ENCODE results near the gene PSRC1.

The PSRC1 gene

DNA sequence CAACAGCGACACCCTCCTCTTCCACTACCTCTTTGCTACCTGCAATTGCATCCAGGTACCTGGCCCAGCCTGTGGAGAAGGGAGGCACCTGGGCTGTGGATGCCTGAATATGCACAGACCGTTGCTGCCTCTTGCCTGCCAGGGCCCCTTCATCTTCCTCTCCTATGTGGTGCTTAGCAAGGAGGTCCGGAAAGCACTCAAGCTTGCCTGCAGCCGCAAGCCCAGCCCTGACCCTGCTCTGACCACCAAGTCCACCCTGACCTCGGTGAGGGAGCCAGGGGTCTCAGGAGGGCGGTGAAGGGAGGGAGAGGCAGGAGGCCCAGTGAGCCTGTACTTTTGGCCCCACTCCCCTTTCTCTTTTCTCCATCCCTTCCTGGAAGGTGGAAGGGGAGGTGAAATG lies 11.5 kb downstream of the PSRC1 start:
- DNase-seq: no peak

DNA sequence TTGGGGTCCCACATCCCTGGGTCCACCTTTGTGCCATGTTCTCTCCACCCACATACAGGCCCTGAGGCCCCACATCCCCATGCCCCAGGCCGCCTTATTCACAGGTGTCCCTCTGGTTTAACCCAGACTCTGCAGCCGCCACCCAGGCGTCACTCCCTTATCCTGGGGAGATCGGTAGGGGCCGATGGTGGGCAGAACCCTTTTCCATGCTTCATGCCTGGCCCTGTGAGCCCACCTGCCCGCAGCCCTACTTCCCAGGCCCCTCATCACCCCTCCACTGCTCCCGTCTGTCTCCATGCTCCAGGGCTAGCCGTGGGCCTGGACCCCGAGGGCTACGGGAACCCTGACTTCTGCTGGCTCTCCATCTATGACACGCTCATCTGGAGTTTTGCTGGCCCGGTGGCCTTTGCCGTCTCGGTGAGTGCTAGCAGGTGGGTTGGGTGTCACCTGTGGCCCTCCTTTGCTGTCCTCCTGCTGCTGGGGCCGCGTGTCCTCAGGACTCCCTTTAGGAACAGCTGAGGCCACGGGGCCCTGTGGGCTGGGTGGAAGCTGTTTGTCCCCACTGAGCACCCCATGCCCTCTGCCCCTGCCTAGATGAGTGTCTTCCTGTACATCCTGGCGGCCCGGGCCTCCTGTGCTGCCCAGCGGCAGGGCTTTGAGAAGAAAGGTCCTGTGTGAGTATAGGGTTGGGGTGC lies 12.2 kb downstream of the PSRC1 start:
- no peak for DNase-seq

DNA sequence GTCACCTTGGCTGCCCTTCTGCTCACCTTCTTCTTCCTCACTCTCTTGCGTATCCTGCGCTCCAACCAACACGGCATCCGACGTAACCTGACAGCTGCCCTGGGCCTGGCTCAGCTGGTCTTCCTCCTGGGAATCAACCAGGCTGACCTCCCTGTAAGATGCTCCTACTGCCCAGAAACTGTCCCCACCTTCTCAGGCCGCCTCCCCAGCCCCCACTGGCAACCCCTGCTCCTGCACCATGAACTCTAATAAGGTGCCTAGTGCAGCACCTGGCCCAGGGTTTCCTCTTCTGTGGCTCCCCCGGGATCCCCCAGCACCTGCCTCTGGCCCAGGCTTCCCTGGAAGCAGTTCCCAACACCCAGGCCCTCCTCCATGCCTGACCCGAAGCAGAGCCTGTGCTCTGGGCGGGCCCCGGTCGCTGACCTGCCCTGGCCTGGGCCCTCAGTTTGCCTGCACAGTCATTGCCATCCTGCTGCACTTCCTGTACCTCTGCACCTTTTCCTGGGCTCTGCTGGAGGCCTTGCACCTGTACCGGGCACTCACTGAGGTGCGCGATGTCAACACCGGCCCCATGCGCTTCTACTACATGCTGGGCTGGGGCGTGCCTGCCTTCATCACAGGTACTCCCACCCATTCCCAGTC lies 12.8 kb downstream of the PSRC1 start:
- DNase-seq: no peak

DNA sequence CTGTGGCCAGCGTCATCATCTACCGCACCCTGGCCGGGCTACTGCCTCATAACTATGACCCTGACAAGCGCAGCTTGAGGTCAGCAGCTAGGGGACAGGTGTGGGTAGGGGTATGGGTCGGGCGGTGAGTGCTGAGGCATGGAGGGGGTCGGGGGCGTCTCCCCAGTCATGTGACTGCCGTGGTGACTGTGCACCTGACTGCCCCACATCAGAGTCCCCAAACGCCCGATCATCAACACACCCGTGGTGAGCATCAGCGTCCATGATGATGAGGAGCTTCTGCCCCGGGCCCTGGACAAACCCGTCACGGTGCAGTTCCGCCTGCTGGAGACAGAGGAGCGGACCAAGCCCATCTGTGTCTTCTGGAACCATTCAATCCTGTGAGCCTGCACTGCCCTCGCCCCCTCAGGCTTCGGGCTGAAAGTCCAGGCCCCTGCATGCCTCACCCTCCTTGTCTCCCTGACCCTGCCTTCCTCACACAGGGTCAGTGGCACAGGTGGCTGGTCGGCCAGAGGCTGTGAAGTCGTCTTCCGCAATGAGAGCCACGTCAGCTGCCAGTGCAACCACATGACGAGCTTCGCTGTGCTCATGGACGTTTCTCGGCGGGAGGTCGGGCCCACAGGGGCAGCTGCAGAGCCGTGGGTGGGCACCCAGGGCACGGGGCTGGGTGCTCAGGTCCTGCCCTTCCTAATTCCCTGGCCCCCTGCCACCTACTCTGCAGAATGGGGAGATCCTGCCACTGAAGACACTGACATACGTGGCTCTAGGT lies 13.5 kb downstream of the PSRC1 start:
- no peak for DNase-seq

DNA sequence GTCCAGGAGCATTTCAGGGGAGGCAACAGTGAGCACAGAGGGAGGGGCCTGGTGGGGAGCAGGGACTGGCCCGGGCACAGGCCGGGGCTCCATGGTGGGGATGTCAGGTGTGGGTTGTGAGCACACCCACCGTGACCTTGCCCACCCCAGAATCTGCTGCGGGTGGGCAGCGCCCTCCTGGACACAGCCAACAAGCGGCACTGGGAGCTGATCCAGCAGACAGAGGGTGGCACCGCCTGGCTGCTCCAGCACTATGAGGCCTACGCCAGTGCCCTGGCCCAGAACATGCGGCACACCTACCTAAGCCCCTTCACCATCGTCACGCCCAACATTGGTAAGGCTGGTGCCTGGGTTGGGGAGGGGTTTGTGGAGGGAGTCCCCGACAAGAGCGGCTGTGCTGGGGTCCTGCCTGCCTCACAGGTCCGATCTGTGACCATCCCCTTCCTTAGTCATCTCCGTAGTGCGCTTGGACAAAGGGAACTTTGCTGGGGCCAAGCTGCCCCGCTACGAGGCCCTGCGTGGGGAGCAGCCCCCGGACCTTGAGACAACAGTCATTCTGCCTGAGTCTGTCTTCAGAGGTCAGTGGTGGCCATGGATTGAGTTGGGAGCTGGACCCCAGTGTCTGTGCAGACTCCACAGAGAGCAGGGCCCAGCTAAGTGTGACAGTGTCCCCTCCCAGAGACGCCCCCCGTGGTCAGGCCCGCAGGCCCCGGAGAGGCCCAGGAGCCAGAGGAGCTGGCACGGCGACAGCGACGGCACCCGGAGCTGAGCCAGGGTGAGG lies 14.3 kb downstream of the PSRC1 start:
- no peak for DNase-seq

DNA sequence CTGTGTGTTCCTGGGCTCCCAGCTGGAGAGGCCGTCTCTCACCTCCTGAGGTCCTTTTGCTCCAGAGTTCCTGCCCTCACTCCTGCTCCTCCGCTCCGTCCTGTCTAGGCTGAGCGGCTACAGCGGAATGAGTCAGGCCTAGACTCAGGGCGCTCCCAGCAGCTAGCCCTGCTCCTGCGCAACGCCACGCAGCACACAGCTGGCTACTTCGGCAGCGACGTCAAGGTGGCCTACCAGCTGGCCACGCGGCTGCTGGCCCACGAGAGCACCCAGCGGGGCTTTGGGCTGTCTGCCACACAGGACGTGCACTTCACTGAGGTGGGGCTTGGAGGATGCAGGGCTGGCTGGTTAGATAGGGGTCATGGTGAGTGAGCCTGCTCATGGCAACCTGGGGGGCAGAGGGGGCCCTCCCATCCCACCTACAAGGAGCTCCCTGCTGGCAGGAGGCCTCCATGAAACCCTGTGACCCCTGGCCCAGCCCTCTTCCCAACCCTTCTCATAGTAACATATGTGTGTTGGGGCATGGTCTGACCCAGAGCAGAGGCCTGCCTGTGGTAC lies 15.1 kb downstream of the PSRC1 start:
- no peak for DNase-seq

DNA sequence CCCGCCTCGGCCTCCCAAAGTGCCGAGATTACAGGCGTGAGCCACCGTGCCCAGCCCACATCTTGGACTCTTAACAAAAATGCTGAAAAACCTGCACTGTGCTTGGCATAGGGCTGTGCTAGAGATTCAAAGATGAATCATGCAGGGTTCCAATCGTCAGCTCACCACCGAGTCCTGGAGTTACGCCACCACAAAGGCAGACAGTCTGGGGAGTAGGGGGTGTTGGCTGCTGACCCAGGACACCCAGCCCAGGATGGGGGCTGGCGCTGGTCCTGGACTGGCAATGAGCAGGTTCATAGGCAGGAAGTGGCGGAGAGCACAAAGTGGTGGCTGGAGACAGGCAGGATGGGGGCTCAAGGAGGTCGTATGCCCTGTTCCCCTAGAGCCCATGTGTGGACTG lies 16.0 kb downstream of the PSRC1 start:
- no peak for DNase-seq

DNA sequence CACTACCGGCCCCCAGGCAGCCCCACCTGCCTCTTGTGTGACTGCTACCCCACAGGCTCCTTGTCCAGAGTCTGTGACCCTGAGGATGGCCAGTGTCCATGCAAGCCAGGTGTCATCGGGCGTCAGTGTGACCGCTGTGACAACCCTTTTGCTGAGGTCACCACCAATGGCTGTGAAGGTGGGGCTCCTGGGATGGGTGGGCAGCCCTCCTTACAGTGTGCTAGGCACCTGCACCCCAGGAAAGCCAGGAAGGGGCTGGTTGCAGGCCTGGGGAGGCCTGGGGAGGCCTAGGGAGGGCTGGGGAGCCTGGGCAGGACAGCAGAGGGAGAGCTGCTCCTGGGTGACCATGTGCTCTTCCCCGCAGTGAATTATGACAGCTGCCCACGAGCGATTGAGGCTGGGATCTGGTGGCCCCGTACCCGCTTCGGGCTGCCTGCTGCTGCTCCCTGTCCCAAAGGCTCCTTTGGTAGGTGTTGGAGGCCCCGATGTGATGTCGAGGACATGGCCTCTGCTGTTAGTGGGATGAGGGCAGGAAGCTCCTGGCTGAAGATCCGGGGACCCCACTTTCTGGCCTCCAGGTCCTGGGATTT lies 17.1 kb downstream of the PSRC1 start:
- DNase-seq: no peak

DNA sequence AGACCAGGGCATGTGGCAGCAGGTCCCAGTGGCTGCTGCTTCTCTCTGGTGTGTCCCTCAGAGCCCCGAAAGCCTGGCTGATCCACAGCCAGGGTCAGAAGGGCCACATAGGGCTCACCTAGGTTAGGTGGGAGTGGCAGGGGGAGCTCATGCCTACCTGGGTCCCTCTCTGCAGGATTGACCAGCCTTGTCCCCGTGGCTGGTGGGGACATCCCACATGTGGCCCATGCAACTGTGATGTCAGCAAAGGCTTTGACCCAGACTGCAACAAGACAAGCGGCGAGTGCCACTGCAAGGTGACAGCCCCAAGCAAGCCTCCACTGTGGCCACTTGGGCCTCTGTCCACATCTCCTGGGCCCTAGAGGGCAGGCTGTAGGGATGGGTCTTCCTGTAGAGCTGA lies 17.9 kb downstream of the PSRC1 start:
- DNase-seq: no peak

DNA sequence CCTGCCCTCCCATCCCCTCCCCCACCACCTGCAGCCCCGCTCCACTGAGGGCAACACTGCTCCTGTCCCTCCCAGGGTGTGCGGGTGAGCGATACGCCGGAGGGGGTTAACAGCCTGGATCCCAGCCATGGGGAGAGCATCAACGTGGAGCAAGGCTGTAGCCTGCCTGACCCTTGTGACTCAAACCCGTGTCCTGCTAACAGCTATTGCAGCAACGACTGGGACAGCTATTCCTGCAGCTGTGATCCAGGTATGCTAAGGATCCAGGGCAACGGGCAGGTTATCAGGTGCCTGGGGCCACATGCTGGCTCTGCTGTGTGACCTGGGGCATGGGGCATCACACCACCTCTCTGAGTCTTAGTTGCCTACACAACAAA lies 18.6 kb downstream of the PSRC1 start:
- DNase-seq: no peak

DNA sequence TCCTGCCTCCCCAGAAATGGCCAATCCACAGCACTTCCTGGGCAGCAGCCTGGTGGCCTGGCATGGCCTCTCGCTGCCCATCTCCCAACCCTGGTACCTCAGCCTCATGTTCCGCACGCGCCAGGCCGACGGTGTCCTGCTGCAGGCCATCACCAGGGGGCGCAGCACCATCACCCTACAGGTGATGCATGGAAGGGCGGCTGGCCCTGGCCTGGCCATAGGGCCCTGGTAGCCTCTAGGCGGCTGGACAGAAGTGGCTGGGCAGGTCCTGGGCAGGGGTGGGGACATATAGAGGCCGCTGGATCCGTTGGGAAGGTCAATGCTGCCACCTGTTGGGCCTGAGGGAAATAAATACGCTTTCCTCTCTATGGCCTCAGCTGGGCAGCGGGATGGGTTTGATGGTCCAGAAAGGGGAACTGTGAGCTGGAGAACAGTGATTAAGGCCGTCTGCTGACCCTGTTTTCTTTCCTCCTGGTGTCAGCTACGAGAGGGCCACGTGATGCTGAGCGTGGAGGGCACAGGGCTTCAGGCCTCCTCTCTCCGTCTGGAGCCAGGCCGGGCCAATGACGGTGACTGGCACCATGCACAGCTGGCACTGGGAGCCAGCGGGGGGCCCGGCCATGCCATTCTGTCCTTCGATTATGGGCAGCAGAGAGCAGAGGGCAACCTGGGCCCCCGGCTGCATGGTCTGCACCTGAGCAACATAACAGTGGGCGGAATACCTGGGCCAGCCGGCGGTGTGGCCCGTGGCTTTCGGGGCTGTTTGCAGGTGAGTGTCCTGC lies 19.2 kb downstream of the PSRC1 start:
- DNase-seq: peak; percentile 66

DNA sequence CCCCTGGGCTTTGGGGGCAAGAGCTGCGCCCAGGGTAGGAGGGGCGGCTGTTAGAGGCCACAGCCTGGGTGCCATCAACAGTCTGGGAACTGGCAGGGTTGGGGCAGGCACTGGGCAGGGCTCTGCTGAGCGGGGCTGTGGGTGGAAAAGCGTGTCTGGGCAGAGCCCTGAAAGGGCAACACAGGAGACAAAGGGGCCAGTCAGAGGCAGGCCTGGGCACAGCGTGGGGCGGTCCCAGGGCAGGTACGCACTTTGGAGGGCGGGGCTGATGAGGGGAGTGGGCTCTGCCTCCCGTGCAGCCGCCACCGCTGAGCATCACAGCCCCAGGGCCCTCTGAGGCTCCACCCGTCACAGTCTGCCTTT lies 19.7 kb downstream of the PSRC1 start:
- DNase-seq: no peak

DNA sequence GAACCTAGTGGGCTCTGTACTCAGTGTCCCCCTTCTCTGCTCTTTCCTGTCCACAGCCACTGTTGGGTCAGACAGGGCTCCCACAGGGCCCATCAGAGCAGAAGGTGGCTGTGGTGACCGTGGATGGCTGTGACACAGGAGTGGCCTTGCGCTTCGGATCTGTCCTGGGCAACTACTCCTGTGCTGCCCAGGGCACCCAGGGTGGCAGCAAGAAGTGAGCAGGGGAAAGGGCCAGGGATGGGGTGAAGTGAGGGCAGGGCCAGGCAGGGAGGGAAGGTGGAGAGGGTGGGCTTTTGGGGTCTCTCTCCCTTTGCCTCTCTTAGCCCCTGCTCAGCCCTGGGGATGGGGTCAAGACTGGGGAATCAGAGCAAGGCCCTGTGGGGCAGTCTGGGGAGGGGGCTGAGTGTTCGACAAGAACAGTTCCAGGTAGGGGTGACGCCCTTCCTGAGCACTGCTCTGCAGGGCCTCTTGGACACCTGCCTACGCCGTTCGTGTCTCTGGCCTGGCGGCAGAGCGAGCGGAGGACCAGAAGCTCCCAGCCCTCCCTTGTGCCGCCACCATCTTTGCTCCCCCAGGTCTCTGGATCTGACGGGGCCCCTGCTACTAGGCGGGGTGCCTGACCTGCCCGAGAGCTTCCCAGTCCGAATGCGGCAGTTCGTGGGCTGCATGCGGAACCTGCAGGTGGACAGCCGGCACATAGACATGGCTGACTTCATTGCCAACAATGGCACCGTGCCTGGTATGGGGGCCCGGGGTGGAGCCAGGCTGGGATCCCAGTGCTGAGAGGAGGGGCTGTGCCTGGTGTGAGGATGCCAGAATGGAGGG lies 20.5 kb downstream of the PSRC1 start:
- no peak for DNase-seq

DNA sequence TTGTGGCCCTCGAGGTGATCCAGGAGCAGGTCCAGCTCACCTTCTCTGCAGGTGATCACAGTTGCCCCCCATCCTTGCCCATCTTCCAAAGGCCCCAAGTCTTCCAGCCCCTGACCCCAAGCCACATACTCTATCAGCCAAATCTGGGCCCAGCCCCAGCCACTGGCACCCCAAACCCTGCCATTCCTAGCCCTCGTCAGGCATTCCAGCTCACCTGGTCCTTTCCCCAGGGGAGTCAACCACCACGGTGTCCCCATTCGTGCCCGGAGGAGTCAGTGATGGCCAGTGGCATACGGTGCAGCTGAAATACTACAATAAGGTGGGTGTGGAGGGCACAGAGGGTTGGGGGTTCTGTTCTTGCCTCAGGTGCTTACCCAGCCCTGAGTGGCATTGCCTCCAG lies 21.4 kb downstream of the PSRC1 start:
- no peak for DNase-seq

DNA sequence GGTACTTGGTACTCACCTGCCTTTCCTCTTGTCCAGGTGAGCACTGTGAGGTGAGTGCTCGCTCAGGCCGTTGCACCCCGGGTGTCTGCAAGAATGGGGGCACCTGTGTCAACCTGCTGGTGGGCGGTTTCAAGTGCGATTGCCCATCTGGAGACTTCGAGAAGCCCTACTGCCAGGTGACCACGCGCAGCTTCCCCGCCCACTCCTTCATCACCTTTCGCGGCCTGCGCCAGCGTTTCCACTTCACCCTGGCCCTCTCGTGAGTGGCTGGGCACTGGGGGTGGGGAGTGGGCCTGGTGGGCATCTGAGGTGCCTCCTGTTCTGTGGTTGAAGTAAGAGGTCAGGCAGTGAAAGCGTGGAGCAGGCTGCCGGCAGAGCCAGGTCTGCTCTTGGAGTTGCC lies 21.9 kb downstream of the PSRC1 start:
- no peak for DNase-seq

DNA sequence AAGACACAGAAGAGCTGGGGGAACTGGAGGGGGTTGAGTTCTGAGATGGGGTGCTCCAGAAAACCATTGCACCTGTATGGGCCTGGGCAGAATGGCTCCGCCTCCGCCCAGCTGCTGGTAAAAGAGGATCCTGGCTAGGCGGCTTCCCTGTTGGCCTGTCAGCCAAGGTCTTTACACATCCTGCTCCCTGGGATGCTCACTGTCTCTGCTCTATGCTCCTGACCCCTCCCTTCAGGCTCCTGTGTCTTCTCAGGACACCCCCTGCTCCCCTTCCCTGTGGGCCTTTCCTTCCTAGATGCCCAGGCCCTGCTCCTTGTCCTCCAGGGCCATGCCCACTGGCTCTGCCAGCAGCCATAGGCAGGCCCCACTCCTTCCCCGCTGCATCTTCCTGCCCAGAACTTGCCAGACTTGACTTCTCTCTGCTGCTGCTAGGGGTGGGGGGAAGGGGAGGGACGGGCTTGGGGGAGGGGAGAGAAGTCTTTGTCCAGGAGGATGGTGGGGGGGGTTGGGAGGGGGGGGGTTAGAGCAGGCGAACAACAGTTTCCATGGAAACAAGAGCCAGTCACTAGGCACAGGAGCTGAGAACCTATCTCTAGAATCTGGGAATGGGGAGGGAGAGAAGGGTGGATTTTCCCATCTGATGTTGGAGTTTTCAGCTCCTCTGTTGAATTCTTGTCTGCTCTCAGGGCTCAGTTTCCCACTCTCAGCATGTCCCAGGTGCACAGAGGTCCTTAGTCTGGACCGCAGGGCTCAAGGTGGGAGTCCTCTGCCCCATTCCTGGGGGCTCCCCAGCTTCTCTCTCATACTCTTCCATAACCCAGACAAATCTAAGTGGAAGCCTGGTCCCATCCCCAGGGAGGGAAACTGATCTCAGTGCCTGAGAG lies 23.0 kb downstream of the PSRC1 start:
- no peak for DNase-seq

DNA sequence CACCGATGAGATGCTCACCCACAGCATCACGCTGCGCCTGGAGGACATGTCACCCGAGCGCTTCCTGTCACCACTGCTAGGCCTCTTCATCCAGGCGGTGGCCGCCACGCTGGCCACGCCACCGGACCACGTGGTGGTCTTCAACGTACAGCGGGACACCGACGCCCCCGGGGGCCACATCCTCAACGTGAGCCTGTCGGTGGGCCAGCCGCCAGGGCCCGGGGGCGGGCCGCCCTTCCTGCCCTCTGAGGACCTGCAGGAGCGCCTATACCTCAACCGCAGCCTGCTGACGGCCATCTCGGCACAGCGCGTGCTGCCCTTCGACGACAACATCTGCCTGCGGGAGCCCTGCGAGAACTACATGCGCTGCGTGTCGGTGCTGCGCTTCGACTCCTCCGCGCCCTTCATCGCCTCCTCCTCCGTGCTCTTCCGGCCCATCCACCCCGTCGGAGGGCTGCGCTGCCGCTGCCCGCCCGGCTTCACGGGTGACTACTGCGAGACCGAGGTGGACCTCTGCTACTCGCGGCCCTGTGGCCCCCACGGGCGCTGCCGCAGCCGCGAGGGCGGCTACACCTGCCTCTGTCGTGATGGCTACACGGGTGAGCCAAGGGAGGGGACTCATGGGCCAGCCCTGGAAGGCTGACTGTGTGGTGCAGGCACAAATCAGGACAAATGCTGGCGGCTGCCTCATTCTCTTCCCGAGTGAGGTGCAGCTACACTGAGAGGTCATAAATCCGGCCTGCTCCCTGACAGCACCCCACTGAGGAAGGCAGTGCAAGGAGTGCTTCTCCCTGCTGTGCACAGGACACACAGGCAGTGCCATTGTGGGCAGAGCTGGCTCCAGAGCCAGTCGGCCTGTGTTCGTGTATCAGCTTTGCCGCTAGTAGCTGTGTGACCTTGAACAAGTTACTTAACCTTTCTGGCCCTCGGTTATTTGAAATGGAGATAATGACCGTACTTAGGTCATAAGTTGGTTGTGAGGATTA lies 24.2 kb downstream of the PSRC1 start:
- DNase-seq: no peak

DNA sequence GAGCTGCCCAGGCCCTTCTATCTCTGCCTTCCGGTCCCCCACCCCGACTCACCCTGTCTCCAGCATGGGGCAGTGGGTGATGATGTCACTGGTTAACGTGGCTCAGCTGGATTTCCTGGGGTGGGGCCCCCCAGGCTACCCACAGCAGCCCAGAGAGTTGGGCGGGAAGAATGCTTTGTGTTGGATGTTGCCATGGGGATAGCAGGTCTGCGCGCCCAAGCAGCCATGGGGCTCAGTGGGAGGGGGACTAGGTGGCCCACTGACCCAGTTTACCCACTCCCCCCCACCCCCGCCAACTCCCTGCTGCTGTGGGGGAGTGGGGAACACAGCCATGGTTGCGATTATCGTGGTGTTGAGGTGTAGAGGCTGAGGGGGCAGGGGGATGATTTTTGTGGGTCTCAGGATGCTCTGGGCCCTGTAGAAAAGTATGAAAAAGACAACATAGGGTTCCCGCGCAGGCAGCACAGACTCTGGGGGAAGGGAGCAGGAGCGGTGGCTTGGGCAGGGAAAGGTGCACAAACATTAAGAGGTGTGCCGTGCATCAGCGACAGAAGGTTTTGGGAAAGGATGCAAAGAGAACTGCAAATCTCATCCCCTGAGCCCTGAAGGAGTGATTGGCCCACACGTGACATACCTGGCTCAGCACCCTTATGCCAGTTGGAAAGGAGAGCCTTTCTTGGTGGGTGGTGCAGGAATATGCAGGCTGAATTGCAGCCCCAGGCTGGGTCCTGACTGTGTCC lies 25.1 kb downstream of the PSRC1 start:
- DNase-seq: no peak
